GM19193 (cell line): ENCODE measurements around the gene KCNG4.

Source experiments
- POLR2A ChIP-seq: IDR thresholded peaks from 4 replicates; pipeline ENCODE4 v1.6.1; 2011; ENCODE audit not compliant: insufficient read depth, insufficient read length; ENCODE audit errors: extremely low read depth

Gene KCNG4

DNA sequence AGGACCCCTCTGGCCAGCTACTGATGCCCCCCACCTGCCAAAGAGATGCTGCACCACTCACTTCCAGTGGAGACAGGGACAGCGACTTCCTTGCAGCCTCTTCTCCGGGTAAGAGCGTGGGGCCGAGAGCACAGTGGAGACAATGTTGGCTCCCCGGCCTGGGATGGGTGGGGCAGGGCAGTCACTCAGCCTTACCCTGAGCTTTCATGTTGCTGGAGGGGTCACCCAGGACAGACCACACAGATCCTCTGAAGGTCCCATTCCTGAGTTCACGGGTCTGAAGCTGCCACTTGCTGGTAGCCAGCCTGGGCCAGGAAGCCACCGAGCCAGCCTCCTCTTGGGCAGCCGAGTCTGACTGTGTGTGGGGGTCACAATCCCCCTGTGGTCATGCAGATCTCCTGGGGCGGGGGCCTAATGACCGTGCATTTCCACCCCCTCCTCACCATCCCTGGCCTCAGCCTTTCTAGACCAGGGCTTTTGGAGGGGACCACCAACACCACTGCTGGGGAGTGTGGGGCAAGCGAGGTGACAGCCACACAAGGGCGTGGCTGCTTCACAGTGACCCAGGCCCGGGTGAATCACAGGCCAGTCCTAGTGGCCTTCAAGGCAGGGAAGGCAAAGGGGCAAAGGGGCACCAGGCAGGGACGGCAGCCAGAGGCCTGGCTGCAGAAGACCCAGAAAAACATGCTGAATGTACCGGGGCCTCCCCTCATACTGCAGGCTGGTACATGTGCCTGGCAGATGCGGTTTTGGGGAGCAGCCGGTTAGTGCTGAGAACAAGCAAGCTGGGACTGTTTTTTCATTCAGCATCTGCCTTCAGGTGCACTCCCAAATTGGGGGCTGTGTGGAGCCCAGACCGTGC, 63.4 kb downstream of the KCNG4 start:
- no peak for TF ChIP-seq POLR2A

DNA sequence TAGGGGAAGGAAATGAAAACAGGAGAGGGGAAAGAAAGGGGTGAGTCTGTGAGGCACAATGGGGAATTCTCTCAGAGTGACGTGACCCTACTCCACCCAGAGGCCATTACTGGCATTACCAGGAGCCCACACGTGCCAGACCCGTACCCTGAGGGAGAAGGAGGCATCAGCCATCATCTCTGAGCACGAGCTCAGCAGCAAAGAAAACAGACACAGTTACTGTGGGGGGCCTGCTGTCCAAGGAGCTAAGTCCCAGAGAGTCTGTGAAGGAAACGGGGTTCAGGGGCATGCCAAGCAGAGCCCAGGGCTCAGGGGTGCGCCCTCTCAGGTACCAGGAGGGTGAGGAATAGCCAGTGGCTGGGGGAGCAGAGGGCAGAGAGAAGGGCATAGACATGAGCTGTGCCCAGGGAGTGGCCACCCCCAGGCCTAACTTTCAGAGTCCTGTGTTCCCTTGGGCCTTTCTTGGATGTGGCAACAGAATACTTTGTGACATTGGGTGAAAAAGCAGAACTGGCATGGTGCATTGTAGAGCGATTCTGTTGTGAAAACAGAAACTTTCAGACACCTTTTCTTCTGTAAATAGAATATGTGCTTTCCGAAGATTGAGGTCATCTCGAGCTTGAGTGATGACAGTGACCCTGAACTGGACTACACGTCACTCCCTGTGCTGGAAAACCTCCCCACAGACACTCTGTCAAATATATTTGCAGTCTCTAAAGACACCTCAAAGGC, 64.3 kb downstream of the KCNG4 start:
- TF ChIP-seq POLR2A = no peak

DNA sequence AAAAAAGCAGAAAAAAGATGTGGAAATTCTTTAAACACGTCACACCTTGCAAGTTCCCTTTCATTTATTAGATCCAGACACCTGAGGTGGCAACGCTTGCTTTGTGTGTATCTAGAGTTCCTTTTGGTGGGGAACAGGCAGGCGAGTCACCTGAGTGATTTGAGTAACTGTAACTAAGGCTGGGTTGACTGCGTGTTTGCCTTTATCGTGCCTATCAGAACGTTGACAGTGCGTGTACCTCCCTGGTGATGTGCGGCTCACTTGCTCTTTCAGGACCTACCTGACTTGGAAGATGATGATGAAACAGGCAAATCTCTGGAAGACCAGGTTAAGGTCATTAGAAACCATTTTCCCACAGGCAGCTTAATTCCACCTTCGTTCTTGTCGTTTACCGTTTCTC, 65.4 kb downstream of the KCNG4 start:
- TF ChIP-seq POLR2A = no peak

GRCh38 chr16:84169765-84170310, 70.0 kb downstream of the KCNG4 start:
- no peak for TF ChIP-seq POLR2A
